ENCODE measurements around the gene CYGB. TPM values are rescaled to one million over a fixed set of nuclear protein-coding genes. Genes with fewer than 3 reads are reported as not detected.

The CYGB gene
- total and polyA plus RNA-seq, 10 of the 15 experiments (the other 5 are each of a cell fraction or from before 2014, with no cell fraction given): 0.34 TPM; not detected in 9

DNA sequence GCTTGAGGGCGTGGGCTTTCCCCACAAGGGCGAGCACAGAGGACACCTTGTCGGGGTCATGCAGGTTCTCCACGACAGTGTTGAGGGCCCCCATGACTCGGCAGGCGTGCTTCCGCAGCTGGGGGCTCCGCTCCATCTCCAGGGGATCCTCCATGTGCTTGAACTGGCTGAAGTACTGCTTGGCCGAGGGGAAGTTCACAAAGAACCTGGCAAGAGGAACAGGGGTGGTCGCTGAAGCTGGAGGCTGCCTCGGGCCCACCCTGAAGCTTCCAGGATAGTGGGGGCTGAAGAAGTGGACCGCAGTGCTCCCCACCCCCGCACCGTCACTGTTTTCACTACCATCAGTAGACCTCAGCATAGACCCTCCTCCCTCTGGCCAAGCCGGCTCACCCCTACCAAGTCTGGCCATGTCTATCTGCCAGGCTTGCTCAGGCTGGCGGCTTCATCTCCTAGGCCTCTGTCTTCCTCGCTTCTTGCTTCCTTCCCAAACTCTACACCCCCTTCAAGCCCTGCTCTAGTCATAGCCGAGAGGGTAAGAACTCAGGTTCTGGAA lies 5.9 kb downstream of the CYGB start:
- ATAC-seq (no peak), FAIRE-seq (no peak), DNase-seq (ENCODE audit: low read depth, low spot score) (no peak)
- TF ChIP-seq, protein P1, sequence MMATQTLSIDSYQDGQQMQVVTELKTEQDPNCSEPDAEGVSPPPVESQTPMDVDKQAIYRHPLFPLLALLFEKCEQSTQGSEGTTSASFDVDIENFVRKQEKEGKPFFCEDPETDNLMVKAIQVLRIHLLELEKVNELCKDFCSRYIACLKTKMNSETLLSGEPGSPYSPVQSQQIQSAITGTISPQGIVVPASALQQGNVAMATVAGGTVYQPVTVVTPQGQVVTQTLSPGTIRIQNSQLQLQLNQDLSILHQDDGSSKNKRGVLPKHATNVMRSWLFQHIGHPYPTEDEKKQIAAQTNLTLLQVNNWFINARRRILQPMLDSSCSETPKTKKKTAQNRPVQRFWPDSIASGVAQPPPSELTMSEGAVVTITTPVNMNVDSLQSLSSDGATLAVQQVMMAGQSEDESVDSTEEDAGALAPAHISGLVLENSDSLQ (IDR thresholded peaks at IDR 0.05): no peak
- TF ChIP-seq SPI1 (IDR thresholded peaks at IDR 0.05; ENCODE audit: borderline replicate concordance, insufficient read depth, low read depth, low read length) (no peak), SIN3A (IDR thresholded peaks at IDR 0.05; ENCODE audit: low read depth, low read length) (no peak)
- TF ChIP-seq, protein P2, sequence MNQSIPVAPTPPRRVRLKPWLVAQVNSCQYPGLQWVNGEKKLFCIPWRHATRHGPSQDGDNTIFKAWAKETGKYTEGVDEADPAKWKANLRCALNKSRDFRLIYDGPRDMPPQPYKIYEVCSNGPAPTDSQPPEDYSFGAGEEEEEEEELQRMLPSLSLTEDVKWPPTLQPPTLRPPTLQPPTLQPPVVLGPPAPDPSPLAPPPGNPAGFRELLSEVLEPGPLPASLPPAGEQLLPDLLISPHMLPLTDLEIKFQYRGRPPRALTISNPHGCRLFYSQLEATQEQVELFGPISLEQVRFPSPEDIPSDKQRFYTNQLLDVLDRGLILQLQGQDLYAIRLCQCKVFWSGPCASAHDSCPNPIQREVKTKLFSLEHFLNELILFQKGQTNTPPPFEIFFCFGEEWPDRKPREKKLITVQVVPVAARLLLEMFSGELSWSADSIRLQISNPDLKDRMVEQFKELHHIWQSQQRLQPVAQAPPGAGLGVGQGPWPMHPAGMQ (IDR thresholded peaks at IDR 0.05; ENCODE audit: borderline replicate concordance): no peak
- TF ChIP-seq, protein P3, sequence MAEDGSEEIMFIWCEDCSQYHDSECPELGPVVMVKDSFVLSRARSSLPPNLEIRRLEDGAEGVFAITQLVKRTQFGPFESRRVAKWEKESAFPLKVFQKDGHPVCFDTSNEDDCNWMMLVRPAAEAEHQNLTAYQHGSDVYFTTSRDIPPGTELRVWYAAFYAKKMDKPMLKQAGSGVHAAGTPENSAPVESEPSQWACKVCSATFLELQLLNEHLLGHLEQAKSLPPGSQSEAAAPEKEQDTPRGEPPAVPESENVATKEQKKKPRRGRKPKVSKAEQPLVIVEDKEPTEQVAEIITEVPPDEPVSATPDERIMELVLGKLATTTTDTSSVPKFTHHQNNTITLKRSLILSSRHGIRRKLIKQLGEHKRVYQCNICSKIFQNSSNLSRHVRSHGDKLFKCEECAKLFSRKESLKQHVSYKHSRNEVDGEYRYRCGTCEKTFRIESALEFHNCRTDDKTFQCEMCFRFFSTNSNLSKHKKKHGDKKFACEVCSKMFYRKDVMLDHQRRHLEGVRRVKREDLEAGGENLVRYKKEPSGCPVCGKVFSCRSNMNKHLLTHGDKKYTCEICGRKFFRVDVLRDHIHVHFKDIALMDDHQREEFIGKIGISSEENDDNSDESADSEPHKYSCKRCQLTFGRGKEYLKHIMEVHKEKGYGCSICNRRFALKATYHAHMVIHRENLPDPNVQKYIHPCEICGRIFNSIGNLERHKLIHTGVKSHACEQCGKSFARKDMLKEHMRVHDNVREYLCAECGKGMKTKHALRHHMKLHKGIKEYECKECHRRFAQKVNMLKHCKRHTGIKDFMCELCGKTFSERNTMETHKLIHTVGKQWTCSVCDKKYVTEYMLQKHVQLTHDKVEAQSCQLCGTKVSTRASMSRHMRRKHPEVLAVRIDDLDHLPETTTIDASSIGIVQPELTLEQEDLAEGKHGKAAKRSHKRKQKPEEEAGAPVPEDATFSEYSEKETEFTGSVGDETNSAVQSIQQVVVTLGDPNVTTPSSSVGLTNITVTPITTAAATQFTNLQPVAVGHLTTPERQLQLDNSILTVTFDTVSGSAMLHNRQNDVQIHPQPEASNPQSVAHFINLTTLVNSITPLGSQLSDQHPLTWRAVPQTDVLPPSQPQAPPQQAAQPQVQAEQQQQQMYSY (CRISPR knock-in tag; IDR thresholded peaks at IDR 0.05): no peak
- Histone ChIP-seq H3K9me3 (replicated peaks; ENCODE audit: control insufficient read depth, insufficient read depth, low read length) (no peaks in the 10 kb centered on the region), H2AFZ (ENCODE audit: control insufficient read depth, low read depth, low read length) (no peak overlapping the region), H3K79me2 (ENCODE audit: control insufficient read depth, insufficient read depth, low read length) (no peaks in the 10 kb centered on the region), H3K4me2 (ENCODE audit: control insufficient read depth, insufficient read depth) (no peak overlapping the region), H3K9ac (ENCODE audit: control insufficient read depth, insufficient read depth, low read length) (no peak overlapping the region), H3K27me3 (replicated peaks in 1 of 2; ENCODE audit: control insufficient read depth in 2 of 2, insufficient read depth in 2 of 2, low read length in 1 of 2) (peaks cover 4 to 5% of the 10 kb centered on the region in 2 experiments; a peak in 3 of 4 replicates), H3K4me3 (no peak overlapping the region), H3K4me1 (ENCODE audit: control insufficient read depth, insufficient read depth, low read length) (peaks cover 12% of the 10 kb centered on the region), H3K27ac (ENCODE audit: control insufficient read depth, insufficient read depth) (no peak overlapping the region), H4K20me1 (ENCODE audit: control insufficient read depth, insufficient read depth) (no peaks in the 10 kb centered on the region), H3K36me3 (ENCODE audit: control insufficient read depth in 2 of 2, insufficient read depth in 2 of 2, low read length in 1 of 2) (no peaks in the 10 kb centered on the region)
- ChIA-PET POLR2A (no interaction called here), SMC1A (ENCODE audit: uncharacterized antibody, unreplicated experiment) (no interaction called here), RAD21 (ENCODE audit: unreplicated experiment) (no interaction called here), CTCF (no interaction called here)
- in situ Hi-C loops (cut with MboI): no loop called here
- intact Hi-C loops (cut with micrococcal nuclease; ENCODE audit: unreplicated experiment): no loop called here
- no TSS peak for BruUV-seq (replicated peaks)
- 57% methylated on average over 18 of the region's 18 CpGs for WGBS (ENCODE audit: insufficient coverage, insufficient replicate concordance, low lambda C conversion rate, missing lambda C conversion rate)
